Lung microvascular endothelial cell (primary cell): ENCODE results near the gene CLEC4D. TPM values are rescaled to one million over a fixed set of nuclear protein-coding genes. Genes with fewer than 3 reads are reported as not detected.
"Not testable (repeated sequence)": the region's sequence is repeated elsewhere in the genome, so short reads cannot be mapped to it uniquely, and the experiment has no call there.

ENCODE experiments used
- DNase-seq, 2 donors: peaks; one replicate each; pipeline versions ENCODE4 v3.0.0 to v3.0.0-alpha.2; 2010; ENCODE audit warnings: low read depth in 2 of 2
- total RNA-seq: library from RNA; depleted of rRNA; stranded (reverse); fragments of >200 nt; gene quantifications from 2 replicates; pipeline ENCODE4 v1.2.1, GENCODE V29; 2014

The CLEC4D gene
- total RNA-seq, 1 donor from 2014 or later, result not detected

DNA sequence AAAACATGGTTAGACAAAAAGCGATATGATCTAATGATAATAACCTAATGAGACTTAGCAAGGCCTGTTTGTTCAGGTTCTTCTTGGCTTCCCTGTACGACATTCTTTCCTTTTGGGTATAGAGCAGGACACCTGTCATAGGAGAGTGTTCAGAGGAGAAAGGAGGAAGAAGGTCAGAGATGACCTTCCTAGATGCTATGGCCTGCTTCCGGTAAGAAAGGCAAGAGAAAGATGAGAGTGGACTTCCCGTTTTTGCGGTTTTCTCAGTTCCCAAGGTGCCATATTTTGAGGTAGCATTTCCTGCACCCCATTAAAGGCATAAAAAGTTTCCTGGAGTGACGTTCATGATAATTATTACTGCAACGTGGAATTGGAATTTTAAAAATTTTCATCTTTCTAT is 18.7 kb downstream of the CLEC4D start:
- no peak for DNase-seq

DNA sequence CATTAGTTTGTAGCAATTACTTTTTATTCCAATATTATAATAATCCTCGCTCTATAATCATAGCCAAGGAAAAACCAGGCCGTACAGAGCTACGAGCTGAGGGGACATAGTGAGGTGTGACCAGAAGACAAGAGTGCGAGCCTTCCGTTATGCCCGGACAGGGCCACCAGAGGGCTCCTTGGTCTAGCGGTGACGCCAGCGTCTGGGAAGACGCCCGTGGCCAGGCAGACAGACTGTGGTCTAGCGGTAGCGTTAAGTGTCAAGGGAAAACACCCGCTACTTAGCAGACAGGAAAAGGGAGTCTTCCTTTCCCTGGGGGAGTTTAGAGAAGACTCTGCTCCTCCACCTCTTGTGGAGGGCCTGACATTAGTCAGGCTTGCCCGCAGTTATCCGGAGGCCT is 24.5 kb downstream of the CLEC4D start:
- DNase-seq, result not testable (repeated sequence)

DNA sequence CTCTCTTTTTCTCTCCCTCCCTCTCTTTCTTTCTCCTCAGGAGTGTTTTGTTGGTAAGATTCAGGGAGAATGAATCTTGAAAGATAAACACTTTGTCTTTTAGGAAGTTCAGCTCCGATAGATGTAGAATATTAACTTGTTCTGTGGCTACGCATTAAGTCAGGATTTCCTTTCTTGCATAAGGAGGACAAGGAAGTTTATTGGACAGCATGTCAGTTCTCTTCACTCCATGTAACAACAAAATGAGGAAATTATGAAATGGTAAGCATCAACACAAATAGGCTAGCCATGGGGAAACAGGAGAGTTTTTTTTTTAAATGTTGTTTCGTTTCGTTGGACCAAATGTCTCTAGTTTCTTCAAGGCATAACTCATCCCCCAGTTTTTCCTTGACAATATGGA is 27.5 kb downstream of the CLEC4D start, which contains the start of gene CLEC4E:
Gene CLEC4E (minus strand): TSS at position 75 of the 400 bp plus-strand sequence. CDS start 108 bp downstream, outside the sequence.
- DNase-seq, result not testable (repeated sequence)

DNA sequence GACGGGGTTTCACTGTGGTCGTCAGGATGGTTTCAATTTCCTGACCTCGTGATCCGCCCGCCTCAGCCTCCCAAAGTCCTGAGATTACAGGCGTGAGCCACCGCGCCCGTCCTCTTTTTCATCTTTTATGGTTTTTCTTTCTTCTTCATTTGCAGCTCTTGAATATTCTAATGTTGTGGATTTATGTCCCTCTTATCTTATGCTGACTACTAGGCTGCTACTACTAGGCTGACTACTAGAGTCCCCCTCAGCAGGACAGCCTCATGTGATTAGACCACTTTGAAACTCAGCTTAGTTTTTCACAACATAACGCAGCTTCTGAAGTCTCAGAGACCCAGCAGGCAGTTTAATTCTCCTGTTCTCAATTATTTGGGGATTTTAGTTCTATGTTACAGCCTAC is 28.3 kb downstream of the CLEC4D start:
- DNase-seq, result no peak

DNA sequence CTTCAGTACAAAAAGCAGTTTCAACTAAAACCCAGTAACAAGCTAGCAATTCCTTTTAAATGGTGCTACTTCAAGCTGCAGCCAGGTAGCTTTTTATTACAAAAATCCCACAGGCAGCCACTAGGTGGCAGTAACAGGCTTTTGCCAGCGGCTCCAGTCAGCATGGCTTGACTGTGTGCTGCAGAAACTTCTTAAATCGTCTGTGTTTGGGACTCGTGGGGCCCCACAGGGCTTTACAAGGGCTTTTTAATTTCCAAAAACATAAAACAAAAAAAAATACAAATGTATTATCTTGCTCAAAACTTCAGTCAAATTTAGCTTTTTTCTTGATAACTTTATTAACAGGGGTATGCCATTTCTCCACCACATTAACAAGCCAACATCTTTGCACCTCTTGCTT is 31.0 kb downstream of the CLEC4D start:
- DNase-seq, result peak; percentile 73 to 75

DNA sequence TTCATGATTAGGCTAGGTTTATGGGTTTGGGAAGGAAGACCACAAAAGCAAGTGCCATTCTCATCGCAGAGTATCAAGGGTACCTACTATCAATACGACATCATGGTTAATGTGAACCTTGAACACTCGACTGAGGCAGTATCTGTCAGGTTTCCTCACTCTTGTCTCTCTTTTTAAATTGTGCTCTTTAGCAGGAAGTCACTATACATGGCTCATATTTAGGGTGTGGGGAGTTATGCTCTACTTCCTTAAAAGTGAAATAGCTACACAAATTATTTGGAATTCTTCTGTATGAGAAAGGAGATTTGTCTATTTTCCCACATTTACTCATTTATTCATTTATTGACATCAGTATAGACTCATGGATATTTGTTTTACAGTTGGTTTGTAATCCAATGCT is 33.3 kb downstream of the CLEC4D start:
- DNase-seq, result no peak

DNA sequence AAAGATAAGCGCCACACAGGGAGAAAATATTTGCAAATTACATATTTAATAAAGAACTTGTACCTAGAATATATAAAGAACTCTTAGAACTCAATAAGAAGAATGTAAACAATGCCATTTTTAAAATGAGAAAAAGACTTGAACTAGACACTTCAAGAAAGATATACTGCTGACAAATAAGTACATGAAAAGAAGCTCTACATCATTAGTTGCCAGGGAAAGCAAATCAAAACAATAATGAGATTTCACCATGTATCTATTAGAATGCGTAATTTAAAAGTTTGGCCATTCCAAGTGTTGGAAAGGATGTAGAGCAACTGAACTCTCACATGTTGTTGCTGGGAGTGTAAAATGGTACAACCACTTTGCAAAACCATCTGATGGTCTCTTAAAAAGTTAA is 34.3 kb downstream of the CLEC4D start:
- DNase-seq, result no peak

DNA sequence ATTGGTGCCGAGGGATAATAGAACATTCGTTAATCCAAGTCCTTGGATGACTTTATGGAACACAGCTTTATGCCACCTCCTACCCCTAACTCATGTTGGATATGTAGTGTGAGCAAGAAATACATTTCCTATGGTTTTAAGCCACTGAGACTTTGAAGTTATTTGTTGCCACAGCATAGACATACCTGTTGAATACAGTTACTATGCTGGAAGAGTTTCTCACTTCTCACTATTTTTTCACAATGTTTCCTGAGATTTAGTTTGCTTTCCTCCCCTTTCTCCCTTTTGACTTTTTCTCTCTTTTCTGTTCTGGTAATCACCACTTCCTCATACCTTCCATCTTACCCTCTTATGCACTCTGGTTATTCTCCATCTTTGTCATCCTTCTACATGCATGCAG is 34.9 kb downstream of the CLEC4D start:
- DNase-seq, result no peak

DNA sequence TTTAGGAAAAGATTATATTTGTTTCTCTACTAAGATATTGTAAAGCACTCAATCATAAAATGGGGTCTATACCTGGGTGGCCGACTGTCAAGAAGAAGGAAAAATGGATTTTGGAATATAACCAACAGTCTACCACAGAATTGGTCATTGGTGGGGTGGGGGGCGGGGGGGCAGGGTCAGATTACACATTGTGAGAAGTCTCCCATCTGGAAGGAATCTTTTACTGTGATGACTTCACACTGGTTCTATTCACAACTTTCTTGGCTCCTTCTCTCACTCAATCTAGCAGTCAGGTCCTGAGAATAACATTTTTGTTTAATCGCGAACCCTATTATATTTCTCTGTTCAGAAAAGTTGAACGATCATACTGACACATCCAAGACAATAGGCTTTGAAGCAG is 36.1 kb downstream of the CLEC4D start:
- no peak for DNase-seq

DNA sequence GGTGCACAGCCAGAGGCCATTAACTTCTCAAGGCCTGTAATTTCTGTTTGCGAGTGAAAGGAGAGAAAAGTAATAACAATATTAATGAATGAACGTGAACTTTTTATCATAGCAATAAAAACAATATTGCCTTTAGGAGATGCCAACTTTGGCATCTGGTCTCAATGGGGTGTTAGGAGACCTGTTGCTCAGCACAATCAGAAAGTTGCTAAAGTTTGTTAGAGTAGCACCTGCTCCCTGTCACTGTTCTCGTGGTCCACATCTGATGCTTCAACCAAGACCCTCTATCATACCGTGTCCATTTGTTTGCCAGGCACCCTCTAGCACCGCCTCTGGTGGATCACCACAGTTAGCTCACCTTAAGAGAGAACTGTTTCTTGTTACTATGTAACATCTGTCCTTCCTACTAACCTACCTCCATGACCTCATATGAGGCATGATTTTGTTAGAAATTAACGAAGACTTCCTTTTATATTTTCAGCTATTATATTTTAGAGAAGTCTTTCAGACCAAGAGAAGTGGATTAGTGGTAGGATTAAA is 39.9 kb downstream of the CLEC4D start:
- no peak for DNase-seq

DNA sequence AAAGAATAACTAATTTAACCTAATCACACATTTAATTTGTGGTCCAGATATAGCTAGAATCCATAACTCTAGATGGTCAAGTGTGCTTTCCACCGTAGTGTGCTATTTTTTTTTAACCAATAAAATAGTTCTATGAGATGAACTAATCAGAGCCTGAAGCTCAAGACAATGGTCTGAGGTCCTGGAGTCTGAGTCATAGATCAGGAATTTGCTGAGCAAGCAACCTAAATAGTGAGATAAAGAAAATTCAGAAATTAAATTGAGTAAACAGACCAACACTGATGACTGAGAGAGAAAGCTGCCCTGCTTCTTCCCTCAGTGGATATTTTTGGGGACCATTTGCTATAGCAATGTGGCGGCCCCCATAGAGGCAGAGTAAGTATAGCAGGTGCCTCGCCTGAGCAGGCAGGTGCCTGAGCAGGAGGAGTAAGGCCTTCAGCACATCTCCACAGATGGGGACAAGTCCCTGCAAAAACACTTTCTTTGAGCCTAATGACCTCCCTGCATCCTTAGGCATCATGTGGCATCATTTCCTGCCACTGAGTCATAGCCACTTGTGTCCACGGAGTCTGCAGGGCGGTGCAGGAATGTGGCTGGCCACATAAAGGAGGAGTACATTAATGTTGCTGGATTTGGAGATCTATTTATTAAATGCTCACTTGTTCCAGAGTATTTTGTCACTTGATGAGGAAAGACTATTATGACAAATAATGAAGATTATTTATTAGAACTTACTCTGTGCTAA is 41.3 kb downstream of the CLEC4D start:
- peak; percentile 20 to 52 for DNase-seq

DNA sequence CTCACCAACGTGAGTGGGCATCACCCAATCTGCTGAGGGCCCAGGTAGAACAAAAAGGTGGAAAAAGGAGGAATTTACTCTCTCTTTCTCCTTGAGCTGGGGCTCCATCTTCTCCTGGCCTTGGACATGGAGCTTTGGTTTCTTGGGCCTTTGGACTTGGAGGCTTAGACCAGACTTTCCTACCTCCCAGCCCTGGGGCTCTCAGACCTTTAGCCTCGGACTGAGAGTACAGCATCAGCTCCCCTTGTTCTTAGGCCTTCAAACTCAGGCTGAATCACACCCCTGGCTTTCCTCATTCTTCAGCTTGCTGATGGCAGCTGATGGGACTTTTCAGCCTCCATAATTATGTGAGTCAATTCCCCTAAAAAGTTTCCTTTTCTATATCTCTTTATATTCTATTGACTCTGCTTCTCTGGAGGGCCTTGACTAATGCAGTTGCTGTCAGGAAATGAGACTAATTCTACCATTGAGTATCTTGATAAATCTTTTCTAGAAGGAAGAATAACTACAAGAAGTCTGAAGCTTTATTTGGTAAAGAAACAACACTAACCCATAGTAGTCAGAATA is 43.3 kb downstream of the CLEC4D start:
- no peak for DNase-seq

DNA sequence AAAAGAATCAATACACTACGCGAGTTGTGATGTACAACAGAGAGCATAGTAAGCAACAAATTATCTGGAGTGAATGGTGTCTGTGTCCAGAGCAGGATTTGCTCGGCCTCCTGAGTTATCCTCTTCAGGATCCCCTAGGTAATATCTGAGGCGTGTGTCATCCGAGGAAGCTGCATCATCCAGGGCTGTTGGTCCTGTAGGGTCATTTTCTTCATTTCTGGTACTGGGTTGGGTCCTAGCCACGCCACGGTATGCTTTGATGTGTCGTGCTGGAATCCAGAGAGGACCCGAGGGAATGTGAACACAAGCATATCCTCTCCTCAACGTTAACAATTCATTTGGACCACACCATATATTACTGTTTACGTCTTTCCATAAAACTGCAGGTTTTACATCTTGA is 46.4 kb downstream of the CLEC4D start:
- DNase-seq, result no peak

DNA sequence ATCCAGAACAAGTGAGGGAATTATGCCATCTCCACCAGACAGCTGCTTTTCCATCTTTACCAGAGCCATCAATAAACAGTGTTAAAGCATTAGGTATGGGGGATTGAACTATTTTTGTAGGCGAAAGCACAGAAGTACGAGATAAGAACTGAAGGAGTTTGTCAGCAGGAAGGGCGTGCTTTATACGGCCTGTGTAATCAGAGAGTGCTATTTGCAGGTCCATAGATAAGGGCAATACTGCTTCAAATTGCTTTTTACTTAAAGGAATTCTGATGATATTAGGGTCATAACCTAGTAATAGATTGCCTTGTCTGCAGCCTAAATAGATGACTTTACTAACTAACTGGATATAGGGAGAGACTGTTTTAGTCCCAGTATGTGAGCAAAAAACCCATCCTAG is 47.7 kb downstream of the CLEC4D start:
- DNase-seq, result no peak

DNA sequence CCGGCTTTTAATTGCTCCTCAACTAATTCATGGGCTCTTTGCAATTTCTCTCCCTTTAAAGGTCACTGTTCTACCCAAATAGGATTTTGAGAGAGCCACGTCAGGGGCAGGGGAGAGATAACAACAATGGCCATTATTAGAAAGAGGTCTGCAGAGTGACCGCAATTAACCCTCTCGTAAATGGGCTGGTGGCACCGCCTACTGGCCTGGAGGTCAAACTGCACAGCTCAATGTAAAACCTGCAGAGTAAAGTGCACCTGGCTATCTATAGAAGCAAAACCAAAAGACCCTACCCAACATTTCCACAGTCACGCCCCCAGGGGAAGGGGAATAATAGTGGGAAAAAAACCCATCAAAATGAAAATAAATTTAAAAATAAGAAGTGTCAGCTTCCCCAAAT is 49.0 kb downstream of the CLEC4D start:
- peak in 1 of 2 donors; percentile 35 for DNase-seq

DNA sequence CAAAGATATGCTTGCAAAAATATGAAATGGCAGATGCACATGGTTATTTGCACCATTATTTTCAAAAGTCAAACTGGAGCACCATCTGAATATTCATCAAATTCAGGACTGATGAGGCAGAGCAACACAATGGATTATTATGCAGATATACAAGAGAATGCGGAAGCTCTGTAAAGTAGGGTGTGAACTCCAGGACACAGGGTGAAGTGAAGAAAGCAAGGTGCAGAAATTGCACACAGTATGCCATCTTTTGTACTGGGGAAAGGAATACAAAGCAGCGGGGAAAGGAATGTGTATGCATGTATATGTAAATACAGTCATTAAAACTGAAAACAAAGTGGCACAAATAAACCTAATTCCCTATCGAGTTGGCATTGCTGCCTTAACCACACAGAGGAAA is 50.1 kb downstream of the CLEC4D start:
- DNase-seq, result no peak

DNA sequence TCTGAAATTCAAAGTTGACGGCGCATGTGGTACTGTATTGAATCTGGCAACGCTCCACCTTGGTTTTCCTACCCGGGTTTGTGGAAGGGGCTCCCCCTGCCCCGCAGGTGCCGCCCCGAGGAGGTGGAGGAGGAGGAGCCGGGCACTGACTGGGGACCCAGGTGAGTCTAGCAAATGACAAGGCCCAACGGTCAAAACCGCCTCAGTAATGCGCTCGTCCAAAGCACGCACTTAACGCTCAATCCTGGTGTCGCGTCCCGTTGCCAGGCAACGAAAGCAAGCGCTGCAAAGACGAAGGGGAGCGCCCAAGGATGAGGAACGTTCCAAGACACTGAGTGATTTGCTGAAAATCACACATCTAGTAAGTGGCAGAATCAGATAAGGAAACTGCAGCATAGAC is 51.4 kb downstream of the CLEC4D start:
- no peak for DNase-seq

DNA sequence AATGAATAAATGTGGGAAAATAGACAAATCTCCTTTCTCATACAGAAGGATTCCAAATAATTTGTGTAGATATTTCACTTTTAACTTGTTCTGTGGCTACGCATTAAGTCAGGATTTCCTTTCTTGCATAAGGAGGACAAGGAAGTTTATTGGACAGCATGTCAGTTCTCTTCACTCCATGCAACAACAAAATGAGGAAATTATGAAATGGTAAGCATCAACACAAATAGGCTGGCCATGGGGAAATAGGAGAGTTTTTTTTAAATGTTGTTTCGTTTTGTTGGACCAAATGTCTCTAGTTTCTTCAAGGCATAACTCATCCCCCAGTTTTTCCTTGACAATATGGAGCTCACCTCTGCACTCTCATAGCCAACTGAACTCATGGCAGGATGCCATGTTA is 52.7 kb downstream of the CLEC4D start:
- not testable (repeated sequence) for DNase-seq

DNA sequence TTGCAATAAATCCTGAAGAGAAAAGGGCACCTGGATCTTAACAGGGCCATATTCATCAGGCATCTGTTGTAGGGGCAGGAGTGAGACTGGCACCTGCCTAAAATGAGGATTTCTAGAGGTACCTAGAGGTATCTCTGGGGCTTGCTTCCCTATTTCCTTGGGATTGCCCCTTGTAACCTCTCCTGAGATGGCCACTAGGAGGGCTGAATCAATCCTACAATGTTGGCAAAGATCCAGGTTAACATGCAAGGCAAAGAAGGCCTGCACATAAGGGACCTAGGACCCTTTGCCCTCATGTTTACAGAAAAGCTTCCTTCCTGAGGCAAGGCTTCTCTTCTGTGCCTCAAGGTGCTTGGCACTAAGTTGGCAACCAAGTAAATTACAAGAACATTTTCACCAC is 53.2 kb downstream of the CLEC4D start:
- no peak for DNase-seq
